CD4-positive, alpha-beta T cell (primary cell): ENCODE results near the gene ACP4. TPM values are rescaled to one million over a fixed set of nuclear protein-coding genes. Genes with fewer than 3 reads are reported as not detected.

Experiments
- ATAC-seq: fragments of 200-7000 bp; cut with Tn5 transposase; one replicate; pipeline ENCODE4 v1.10.0; 2022; ENCODE audit warnings: mild to moderate bottlenecking; ENCODE audit not compliant: poor library complexity
- CTCF ChIA-PET: fragments of 350-600 bp; sonication (Branson Sonifier 250); formaldehyde crosslinking; loops from one replicate; lab custom pipeline; 2021; ENCODE audit warnings: antibody characterized with exemption, inconsistent platforms; lab: Charles Lee
- POLR2A ChIA-PET: fragments of 350-600 bp; sonication (Branson Sonifier 250); formaldehyde crosslinking; loops from one replicate; lab custom pipeline; 2021; ENCODE audit warnings: antibody characterized with exemption, inconsistent platforms; lab: Charles Lee
- DNase-seq, 14 experiments: peaks; one replicate each; pipeline ENCODE4 v3.0.0-alpha.2; 2013 to 2020; ENCODE audit warnings: mixed read lengths in 2 of 14
- H3K27ac ChIP-seq, 2 donors: one replicate each; pipeline versions ENCODE4 v1.5.1 to v1.7.0; 2013; ENCODE audit warnings: low read length in 2 of 2, low read depth in 1 of 2, mild to moderate bottlenecking in 1 of 2
- H3K27me3 ChIP-seq, 2 experiments: 1 replicate in 1 of 2; 2 replicates in 1 of 2; pipeline versions ENCODE4 v1.6.1 to v1.7.0; 2013; ENCODE audit warnings: low read length in 2 of 2, control low read depth in 1 of 2, mild to moderate bottlenecking in 1 of 2, moderate library complexity in 1 of 2; ENCODE audit not compliant: insufficient read depth in 2 of 2, control insufficient read depth in 1 of 2
- H3K36me3 ChIP-seq: one replicate; pipeline ENCODE4 v1.6.1; 2013; ENCODE audit warnings: low read length, control low read depth; ENCODE audit not compliant: insufficient read depth
- H3K4me1 ChIP-seq: one replicate; pipeline ENCODE4 v1.6.1; 2013; ENCODE audit warnings: low read length, control low read depth; ENCODE audit not compliant: insufficient read depth
- H3K4me3 ChIP-seq: one replicate; pipeline ENCODE4 v1.5.1; 2013; ENCODE audit warnings: mild to moderate bottlenecking, low read length, moderate library complexity
- H3K9me3 ChIP-seq, 2 experiments: 1 replicate in 1 of 2; 2 replicates in 1 of 2; pipeline versions ENCODE4 v1.6.1 to v1.7.0; 2013; ENCODE audit warnings: low read length in 2 of 2, mild to moderate bottlenecking in 2 of 2, control low read depth in 1 of 2, moderate library complexity in 1 of 2; ENCODE audit not compliant: control insufficient read depth in 1 of 2, insufficient read depth in 1 of 2
- H3K27ac Mint-ChIP-seq: one replicate; pipeline ENCODE4 v1.8.0; 2020; ENCODE audit warnings: mixed read lengths
- H3K27me3 Mint-ChIP-seq: one replicate; pipeline ENCODE4 v1.8.0; 2021; ENCODE audit warnings: mixed read lengths
- H3K36me3 Mint-ChIP-seq: one replicate; pipeline ENCODE4 v1.8.0; 2021; ENCODE audit warnings: low read depth, mixed read lengths
- H3K4me1 Mint-ChIP-seq: one replicate; pipeline ENCODE4 v1.8.0; 2021; ENCODE audit warnings: low read depth, mixed read lengths
- H3K4me3 Mint-ChIP-seq: one replicate; pipeline ENCODE4 v1.8.0; 2020; ENCODE audit warnings: mild to moderate bottlenecking, mixed read lengths
- H3K9me3 Mint-ChIP-seq: one replicate; pipeline ENCODE4 v1.8.0; 2020; ENCODE audit warnings: mixed read lengths
- CTCF ChIP-seq: fragments of 200-600 bp; IDR thresholded peaks from one replicate; pipeline ENCODE4 v1.8.0; 2022; ENCODE audit warnings: antibody characterized with exemption, mild to moderate bottlenecking
- intact Hi-C, 2 experiments: fragments of 100-400 bp; cut with DNase I in 1 of 2; cut with micrococcal nuclease in 1 of 2; formaldehyde crosslinking; loops; one replicate each; pipeline versions ENCODE4 v1.15.1 to v1.9.0; 2023 to 2025; cut with DNase I, micrococcal nuclease
- total RNA-seq, 174 experiments: library from RNA in 2 of 174; stranded (reverse) in 2 of 174; gene quantifications; one replicate each; pipeline ENCODE4 v1.2.3 and lab custom pipeline; 2021 to 2026

The ACP4 gene
- total RNA-seq, 2 experiments from 2014 or later, result not detected

GRCh38 chr19:50835103-50835784 lies 45.0 kb downstream of the ACP4 start:
- POLR2A ChIA-PET, result no interaction called here
- ATAC-seq, result no peak
- peaks cover 65% of the 10 kb centered on the region for H3K27me3 Mint-ChIP-seq

GRCh38 chr19:50835785-50836542 lies 45.7 kb downstream of the ACP4 start:
- no peaks in the 10 kb centered on the region for H3K36me3 ChIP-seq
- H3K4me3 Mint-ChIP-seq, result peak overlapping the region; percentile 88
- H3K27ac Mint-ChIP-seq, result no peak overlapping the region
- peaks cover 12% of the 10 kb centered on the region for H3K4me1 Mint-ChIP-seq
- H3K4me1 ChIP-seq, result peaks cover 16% of the 10 kb centered on the region
- intact Hi-C loops, result no loop called here
- peaks cover 67% of the 10 kb centered on the region for H3K27me3 Mint-ChIP-seq
- POLR2A ChIA-PET, result no interaction called here
- H3K27ac ChIP-seq, result no peak overlapping the region
- CTCF ChIA-PET, result no interaction called here
- H3K9me3 Mint-ChIP-seq, result no peaks in the 10 kb centered on the region
- ATAC-seq (peak; percentile 83), DNase-seq (peak in 13 of 14 experiments; percentile 22 to 78 (median 58))
- peak overlapping the region; percentile 64 for H3K4me3 ChIP-seq
- H3K27me3 ChIP-seq, result peaks cover 26 to 31% of the 10 kb centered on the region in 2 experiments
- H3K9me3 ChIP-seq, result peaks cover 0 to 9% of the 10 kb centered on the region in 2 experiments
- no peak for TF ChIP-seq CTCF
- H3K36me3 Mint-ChIP-seq, result no peaks in the 10 kb centered on the region

More at GRCh38 chr19:50835103-50835784, 45.0 kb downstream of the ACP4 start:
- no peak for DNase-seq
- peaks cover 12% of the 10 kb centered on the region for H3K4me1 Mint-ChIP-seq
- intact Hi-C loops, result no loop called here
- peak overlapping the region; percentile 76 for H3K4me3 Mint-ChIP-seq
- CTCF ChIA-PET, result no interaction called here
- Histone ChIP-seq H3K27ac (no peak overlapping the region), H3K36me3 (no peaks in the 10 kb centered on the region), H3K27me3 (peaks cover 26 to 31% of the 10 kb centered on the region in 2 experiments), H3K9me3 (peaks cover 0 to 9% of the 10 kb centered on the region in 2 experiments), H3K4me1 (peaks cover 16% of the 10 kb centered on the region), H3K4me3 (peak overlapping the region; percentile 64)
- no peaks in the 10 kb centered on the region for H3K9me3 Mint-ChIP-seq
- no peak overlapping the region for H3K27ac Mint-ChIP-seq
- no peak for TF ChIP-seq CTCF
- H3K36me3 Mint-ChIP-seq, result no peaks in the 10 kb centered on the region

- Mint-ChIP-seq H3K27ac (no peak overlapping the region), H3K9me3 (no peaks in the 10 kb centered on the region), H3K4me3 (peak overlapping the region; percentile 88), H3K27me3 (peaks cover 65% of the 10 kb centered on the region), H3K36me3 (no peaks in the 10 kb centered on the region), H3K4me1 (peaks cover 12% of the 10 kb centered on the region)
- intact Hi-C loops, result no loop called here
- ChIA-PET CTCF (no interaction called here), POLR2A (no interaction called here)
- TF ChIP-seq CTCF, result no peak
- H3K4me3 ChIP-seq, result peak overlapping the region; percentile 64
- no peak overlapping the region for H3K27ac ChIP-seq
- ATAC-seq, result no peak
- peaks cover 0 to 9% of the 10 kb centered on the region in 2 experiments for H3K9me3 ChIP-seq
- H3K4me1 ChIP-seq, result peaks cover 16% of the 10 kb centered on the region
- DNase-seq, result no peak
- peaks cover 21 to 31% of the 10 kb centered on the region in 2 experiments for H3K27me3 ChIP-seq
- H3K36me3 ChIP-seq, result no peaks in the 10 kb centered on the region
Observed at GRCh38 chr19:50836543-50837195, 46.5 kb downstream of the ACP4 start.
